Measurements from ENCODE around the gene KRTAP6-2.

The KRTAP6-2 gene

DNA sequence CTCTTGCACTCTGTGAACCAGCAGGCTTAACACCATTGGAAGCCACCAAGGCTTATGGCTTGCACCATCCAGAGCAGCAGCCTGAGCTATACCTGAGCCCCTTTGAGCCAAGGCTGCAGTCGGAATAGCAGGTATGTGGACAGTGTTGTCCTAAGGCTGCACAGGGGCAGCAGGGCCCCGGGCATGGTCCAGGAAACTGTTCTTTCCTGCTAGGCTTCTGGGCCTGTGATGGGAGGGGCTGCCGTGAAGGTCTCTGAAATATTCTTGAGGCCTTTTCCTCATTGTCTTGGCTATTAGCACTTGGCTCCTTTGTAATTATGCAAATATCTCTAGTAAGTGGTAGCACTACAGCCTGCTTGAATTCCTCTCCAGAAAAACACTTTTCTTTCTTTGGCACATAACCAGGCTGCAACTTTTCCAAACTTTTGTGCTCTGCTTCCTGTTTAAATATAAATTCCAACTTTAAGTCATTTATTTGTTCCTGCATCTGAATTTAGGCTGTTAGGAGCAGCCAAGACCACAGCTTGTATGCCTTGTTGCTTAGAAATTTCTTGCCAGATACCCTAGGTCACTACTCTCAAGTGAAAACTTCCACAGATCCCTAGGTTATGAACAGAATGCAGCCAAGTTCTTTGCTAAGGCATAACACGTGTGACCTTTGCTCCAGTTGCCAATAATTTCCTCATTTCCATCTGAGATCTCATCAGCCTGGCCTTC, 26.9 kb upstream of the KRTAP6-2 start:
- no peak overlapping the region for H3K4me3 ChIP-seq (replicated peaks; ENCODE audit: insufficient read depth, low read length)
- no peak for DNase-seq (ENCODE audit: low read depth in 1 of 2, low spot score in 1 of 2)
- no peak overlapping the region for H3K27ac ChIP-seq (replicated peaks)
- no peaks in the 10 kb centered on the region for H3K27me3 ChIP-seq (ENCODE audit: insufficient read depth, poor library complexity, severe bottlenecking)
- TF ChIP-seq, protein P1, sequence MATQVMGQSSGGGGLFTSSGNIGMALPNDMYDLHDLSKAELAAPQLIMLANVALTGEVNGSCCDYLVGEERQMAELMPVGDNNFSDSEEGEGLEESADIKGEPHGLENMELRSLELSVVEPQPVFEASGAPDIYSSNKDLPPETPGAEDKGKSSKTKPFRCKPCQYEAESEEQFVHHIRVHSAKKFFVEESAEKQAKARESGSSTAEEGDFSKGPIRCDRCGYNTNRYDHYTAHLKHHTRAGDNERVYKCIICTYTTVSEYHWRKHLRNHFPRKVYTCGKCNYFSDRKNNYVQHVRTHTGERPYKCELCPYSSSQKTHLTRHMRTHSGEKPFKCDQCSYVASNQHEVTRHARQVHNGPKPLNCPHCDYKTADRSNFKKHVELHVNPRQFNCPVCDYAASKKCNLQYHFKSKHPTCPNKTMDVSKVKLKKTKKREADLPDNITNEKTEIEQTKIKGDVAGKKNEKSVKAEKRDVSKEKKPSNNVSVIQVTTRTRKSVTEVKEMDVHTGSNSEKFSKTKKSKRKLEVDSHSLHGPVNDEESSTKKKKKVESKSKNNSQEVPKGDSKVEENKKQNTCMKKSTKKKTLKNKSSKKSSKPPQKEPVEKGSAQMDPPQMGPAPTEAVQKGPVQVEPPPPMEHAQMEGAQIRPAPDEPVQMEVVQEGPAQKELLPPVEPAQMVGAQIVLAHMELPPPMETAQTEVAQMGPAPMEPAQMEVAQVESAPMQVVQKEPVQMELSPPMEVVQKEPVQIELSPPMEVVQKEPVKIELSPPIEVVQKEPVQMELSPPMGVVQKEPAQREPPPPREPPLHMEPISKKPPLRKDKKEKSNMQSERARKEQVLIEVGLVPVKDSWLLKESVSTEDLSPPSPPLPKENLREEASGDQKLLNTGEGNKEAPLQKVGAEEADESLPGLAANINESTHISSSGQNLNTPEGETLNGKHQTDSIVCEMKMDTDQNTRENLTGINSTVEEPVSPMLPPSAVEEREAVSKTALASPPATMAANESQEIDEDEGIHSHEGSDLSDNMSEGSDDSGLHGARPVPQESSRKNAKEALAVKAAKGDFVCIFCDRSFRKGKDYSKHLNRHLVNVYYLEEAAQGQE (IDR thresholded peaks at IDR 0.05; ENCODE audit: insufficient replicate concordance, low read depth): no peak
- no peak for TF ChIP-seq SPI1 (IDR thresholded peaks at IDR 0.05; ENCODE audit: borderline replicate concordance, low read depth)
- TF ChIP-seq POLR2AphosphoS5 (IDR thresholded peaks at IDR 0.05; ENCODE audit: low read depth): no peak

DNA sequence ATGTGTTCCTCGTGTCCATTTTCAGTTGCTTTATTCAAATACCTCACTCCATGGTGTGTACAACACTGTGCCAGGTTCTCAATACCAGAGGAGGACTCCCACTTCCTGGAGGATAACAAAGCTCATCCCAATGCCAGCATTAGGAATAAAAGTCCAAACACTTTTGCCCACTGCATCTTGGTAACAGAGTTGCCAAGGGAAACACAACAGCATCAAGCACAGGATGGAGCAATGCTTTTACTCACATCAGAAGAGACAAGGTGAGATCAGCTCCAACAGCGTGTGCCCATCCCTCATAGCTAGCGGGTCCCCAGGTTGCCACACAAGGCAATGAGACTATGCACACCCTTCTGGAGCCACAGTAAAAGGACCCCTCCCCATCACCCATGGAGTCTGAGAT, 24.7 kb upstream of the KRTAP6-2 start:
- Histone ChIP-seq H3K27ac (replicated peaks) (no peak overlapping the region), H3K4me3 (replicated peaks; ENCODE audit: insufficient read depth, low read length) (no peak overlapping the region), H3K27me3 (ENCODE audit: insufficient read depth, poor library complexity, severe bottlenecking) (no peaks in the 10 kb centered on the region)
- DNase-seq (ENCODE audit: low read depth in 1 of 2, low spot score in 1 of 2): no peak
- TF ChIP-seq, protein P1 (IDR thresholded peaks at IDR 0.05; ENCODE audit: insufficient replicate concordance, low read depth): no peak
- TF ChIP-seq POLR2AphosphoS5 (IDR thresholded peaks at IDR 0.05; ENCODE audit: low read depth) (no peak), SPI1 (IDR thresholded peaks at IDR 0.05; ENCODE audit: borderline replicate concordance, low read depth) (no peak), GABPA (IDR thresholded peaks at IDR 0.05; ENCODE audit: low read depth) (no peak)
- TF ChIP-seq, protein P2, sequence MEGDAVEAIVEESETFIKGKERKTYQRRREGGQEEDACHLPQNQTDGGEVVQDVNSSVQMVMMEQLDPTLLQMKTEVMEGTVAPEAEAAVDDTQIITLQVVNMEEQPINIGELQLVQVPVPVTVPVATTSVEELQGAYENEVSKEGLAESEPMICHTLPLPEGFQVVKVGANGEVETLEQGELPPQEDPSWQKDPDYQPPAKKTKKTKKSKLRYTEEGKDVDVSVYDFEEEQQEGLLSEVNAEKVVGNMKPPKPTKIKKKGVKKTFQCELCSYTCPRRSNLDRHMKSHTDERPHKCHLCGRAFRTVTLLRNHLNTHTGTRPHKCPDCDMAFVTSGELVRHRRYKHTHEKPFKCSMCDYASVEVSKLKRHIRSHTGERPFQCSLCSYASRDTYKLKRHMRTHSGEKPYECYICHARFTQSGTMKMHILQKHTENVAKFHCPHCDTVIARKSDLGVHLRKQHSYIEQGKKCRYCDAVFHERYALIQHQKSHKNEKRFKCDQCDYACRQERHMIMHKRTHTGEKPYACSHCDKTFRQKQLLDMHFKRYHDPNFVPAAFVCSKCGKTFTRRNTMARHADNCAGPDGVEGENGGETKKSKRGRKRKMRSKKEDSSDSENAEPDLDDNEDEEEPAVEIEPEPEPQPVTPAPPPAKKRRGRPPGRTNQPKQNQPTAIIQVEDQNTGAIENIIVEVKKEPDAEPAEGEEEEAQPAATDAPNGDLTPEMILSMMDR (IDR thresholded peaks at IDR 0.05; ENCODE audit: insufficient read depth, low read length): no peak

DNA sequence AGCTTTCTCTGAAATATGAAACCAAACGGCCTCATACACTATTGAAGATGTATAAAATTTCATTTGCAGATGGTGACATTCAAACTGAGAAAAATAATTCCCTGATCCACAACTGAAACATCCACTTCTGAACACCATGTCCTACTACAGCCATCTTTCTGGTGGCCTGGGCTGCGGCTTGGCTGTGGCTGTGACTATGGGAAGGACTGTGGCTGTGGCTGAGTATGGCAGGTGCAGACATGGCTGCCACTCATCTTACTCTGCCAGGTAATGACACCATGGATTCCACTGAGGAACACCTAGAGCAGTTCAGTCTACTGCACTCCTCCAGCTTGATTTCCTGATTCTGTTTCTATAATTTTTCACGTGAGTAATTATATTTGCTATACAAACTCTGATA, 21.8 kb upstream of the KRTAP6-2 start, which contains the start of gene KRTAP20-4:
Gene KRTAP20-4, plus strand, starts transcription at position 106 of the 400 bp plus-strand sequence.
- no peaks in the 10 kb centered on the region for H3K27me3 ChIP-seq (ENCODE audit: insufficient read depth, poor library complexity, severe bottlenecking)
- no peak within 1 kb of the TSS for H3K4me3 ChIP-seq (replicated peaks; ENCODE audit: insufficient read depth, low read length)
- TF ChIP-seq, protein P2 (IDR thresholded peaks at IDR 0.05; ENCODE audit: insufficient read depth, low read length): no peak
- TF ChIP-seq POLR2AphosphoS5 (IDR thresholded peaks at IDR 0.05; ENCODE audit: low read depth): no peak
- TF ChIP-seq GABPA (IDR thresholded peaks at IDR 0.05; ENCODE audit: low read depth): no peak
- TF ChIP-seq, protein P1 (IDR thresholded peaks at IDR 0.05; ENCODE audit: insufficient replicate concordance, low read depth): no peak
- TF ChIP-seq SPI1 (IDR thresholded peaks at IDR 0.05; ENCODE audit: borderline replicate concordance, low read depth): no peak
- H3K27ac ChIP-seq (replicated peaks): no peak within 1 kb of the TSS
- no peak for DNase-seq (ENCODE audit: low read depth in 1 of 2, low spot score in 1 of 2)
